Kidney epithelial cell (primary cell): ENCODE data around the gene RNF213. TPM values are rescaled to one million over a fixed set of nuclear protein-coding genes. Genes with fewer than 3 reads are reported as not detected.

Experiments
- DNase-seq: peaks from one replicate; pipeline ENCODE4 v3.0.0-alpha.2; 2010; ENCODE audit warnings: low read depth
- H3K27me3 ChIP-seq: 2 replicates; pipeline ENCODE4 v1.6.0; 2011; ENCODE audit warnings: low read length; ENCODE audit not compliant: control insufficient read depth, insufficient read depth
- H3K36me3 ChIP-seq: 2 replicates; pipeline ENCODE4 v1.5.1; 2011; ENCODE audit warnings: low read length; ENCODE audit not compliant: control insufficient read depth, insufficient read depth
- H3K4me3 ChIP-seq: 2 replicates; pipeline ENCODE4 v1.5.1; 2011; ENCODE audit warnings: low read depth, mild to moderate bottlenecking, control low read depth, low read length
- CTCF ChIP-seq: IDR thresholded peaks from 2 replicates; pipeline ENCODE4 v1.5.1; 2011; ENCODE audit warnings: mild to moderate bottlenecking, moderate library complexity, low read length, control low read depth, inconsistent platforms; ENCODE audit not compliant: insufficient read depth, poor library complexity, severe bottlenecking
- total RNA-seq: library from RNA; depleted of rRNA; stranded (reverse); fragments of >200 nt; gene quantifications from 2 replicates; pipeline ENCODE4 v1.2.3, GENCODE V29; 2015

Gene RNF213
- total RNA-seq, 1 donor from 2014 or later: 111 TPM

- DNase-seq: no peak
- TF ChIP-seq CTCF: no peak
- no peaks in the 10 kb centered on the region for H3K27me3 ChIP-seq
- no peak overlapping the region for H3K4me3 ChIP-seq
- peaks cover 2% of the 10 kb centered on the region for H3K36me3 ChIP-seq
Measured at GRCh38 chr17:80388175-80388574, 127.5 kb downstream of the RNF213 start.

GRCh38 chr17:80388601-80389000 lies 127.9 kb downstream of the RNF213 start:
- no peak for TF ChIP-seq CTCF
- no peak overlapping the region for H3K4me3 ChIP-seq
- no peak for DNase-seq
- no peaks in the 10 kb centered on the region for H3K27me3 ChIP-seq
- peaks cover 3% of the 10 kb centered on the region for H3K36me3 ChIP-seq

GRCh38 chr17:80389011-80389995 lies 128.7 kb downstream of the RNF213 start:
- H3K36me3 ChIP-seq: peaks cover 5% of the 10 kb centered on the region
- no peak for TF ChIP-seq CTCF

GRCh38 chr17:80393241-80393890 lies 132.7 kb downstream of the RNF213 start:
- DNase-seq: no peak
- no peaks in the 10 kb centered on the region for H3K27me3 ChIP-seq
- H3K4me3 ChIP-seq: no peak overlapping the region
- no peak for TF ChIP-seq CTCF
- peaks cover 5% of the 10 kb centered on the region for H3K36me3 ChIP-seq

More at GRCh38 chr17:80389011-80389995, 128.7 kb downstream of the RNF213 start:
- H3K4me3 ChIP-seq: no peak overlapping the region
- DNase-seq: no peak
- H3K27me3 ChIP-seq: no peaks in the 10 kb centered on the region

GRCh38 chr17:80393961-80394360 lies 133.3 kb downstream of the RNF213 start:
- no peak overlapping the region for H3K4me3 ChIP-seq
- no peak for DNase-seq
- H3K27me3 ChIP-seq: no peaks in the 10 kb centered on the region
- peaks cover 4% of the 10 kb centered on the region for H3K36me3 ChIP-seq
- no peak for TF ChIP-seq CTCF
